HG03039 (cell line): ENCODE results near the gene ZFYVE1.
"Not testable (repeated sequence)": the region's sequence is repeated elsewhere in the genome, so short reads cannot be mapped to it uniquely, and the experiment has no call there.

Source experiments
- ATAC-seq: cut with Tn5 transposase; IDR thresholded peaks from one replicate; pipeline ENCODE4 v1.9.1; 2021; ENCODE audit warnings: mild to moderate bottlenecking, moderate library complexity; ENCODE audit not compliant: unreplicated experiment

ZFYVE1 gene

DNA sequence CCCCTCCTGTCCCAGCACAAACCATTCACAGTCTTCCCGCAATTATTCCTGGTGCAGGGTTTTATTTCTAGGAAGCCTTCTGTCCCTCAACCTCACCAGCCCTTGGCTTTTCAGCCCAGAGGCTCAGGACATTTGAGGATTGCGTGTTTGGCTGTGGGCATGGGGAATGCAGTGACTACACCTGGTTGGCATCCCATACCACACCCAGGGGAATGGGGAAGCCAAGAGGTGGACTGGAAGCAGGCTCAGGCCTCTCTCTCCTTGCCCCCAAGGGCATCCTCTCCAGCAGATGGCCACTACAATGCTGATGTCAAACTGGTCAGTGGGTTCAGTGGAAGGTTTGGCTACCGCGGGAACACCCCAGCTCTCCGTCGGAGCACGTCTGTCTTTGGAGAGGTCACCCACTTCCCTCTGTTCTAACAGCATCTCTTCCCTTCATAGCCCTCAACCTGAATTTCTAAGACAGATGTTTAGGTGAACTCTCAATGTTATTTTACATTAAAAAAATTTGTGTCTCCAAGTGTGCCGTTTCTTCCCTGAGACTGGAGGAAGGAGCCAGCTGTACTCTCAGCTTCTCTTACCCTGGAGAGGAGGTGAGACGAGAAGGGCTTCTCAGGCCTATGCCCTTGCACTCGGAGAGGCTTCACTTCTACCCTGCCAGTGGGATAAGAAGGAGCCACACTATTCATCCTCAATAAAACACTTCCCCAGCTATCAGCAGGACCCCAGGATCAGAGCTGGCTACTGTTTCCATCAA is 65.1 kb downstream of the ZFYVE1 start:
- no peak for ATAC-seq

DNA sequence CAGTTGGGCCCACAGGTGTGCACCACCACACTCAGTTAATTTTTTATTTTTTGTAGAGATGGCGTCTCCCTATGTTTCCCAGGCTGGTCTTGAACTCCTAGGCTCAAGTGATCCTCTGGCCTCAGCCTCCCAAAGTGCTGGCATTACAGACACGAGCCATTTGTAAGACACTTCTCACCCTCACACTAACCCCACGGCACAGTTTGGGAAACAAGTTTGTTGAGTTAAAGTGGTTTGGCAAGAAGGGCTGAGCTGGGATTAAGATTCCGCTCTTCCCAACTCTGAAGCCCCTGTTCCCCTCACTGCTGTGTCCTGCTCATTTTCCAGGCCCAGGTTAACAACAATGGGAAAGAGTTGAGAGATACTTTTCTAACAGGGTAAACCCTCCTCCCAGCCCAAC is 65.9 kb downstream of the ZFYVE1 start:
- ATAC-seq: not testable (repeated sequence)

- no peak for ATAC-seq
These were observed 68.4 kb downstream of the ZFYVE1 start for GRCh38 chr14:72958548-72958947.

DNA sequence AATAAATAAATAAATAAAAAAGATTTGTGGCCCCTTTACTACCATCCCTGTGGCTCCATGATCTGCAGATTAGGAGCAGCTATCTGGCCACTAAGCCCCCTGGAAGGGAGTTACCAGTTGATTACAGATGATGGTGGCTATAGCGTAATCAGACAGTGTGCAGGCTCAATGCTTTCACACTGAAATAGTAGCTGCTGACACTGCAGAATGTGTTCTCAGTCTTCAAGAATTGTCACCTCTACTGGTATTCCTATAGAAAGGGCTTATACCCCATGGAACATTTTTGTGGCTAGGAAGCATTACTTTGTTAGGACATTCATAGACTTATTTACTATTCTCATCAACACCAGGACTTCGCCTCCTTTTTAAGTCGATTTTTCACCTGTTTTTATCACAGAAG is 69.7 kb downstream of the ZFYVE1 start:
- ATAC-seq: no peak

GRCh38 chr14:72956741-72957140 is 70.2 kb downstream of the ZFYVE1 start:
- not testable (repeated sequence) for ATAC-seq

DNA sequence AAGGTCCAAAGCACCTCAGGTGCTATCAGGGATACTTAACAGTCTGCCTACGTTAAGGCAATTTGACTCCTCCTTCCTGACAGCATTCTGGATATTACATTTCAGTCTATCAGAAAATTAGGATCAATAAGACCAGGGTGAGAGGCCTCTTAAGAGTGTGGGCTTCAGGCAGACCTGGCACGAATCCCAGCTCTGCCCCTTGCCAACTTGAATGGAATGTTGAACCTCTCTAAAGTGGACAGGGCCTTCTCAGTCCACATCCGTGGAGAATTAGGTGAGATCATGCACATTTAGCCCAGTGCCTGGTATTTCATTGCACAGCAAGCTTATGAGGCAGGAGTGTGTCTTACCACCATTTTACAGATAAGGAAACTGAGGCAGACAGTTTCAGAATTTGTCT is 74.7 kb downstream of the ZFYVE1 start:
- ATAC-seq: no peak

- no peak for ATAC-seq
These were observed 78.3 kb downstream of the ZFYVE1 start for GRCh38 chr14:72948481-72949138.

DNA sequence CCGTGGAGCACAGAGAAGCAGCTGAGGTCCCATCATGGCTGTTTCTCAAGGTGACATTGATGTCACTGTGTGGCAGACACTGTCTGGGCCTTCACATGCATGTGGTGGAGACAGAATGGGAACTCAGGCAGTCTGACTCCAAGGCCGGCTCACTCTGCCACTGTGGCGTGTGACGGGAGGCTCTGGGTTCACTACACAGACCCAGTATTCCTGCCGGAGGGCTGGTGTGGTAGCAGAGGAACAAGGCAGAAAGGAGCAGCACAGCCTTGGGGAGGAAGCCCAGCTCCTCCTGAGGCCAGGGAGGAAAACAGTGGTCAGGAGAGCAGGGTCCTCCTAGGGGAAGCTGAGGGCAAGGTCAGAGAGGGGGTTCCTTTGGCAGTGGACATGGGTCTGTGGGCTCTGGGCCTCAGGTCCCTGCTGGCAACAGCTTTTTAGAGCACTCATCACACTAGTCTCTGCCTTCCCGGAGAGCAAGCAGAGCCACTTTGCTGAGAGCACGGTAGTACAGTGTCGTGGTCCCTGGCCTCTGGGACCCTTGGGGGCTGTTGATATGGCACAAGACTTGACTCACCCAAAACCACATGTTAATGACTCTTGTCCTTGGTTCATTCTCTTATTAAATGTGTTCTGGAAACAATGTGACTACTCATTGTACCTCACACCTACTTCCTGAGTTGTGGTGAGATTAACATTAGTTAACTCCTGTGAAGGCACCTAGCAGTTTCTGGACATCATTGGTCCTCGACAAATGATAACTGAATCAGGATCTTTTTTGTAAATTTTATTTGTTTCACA is 79.3 kb downstream of the ZFYVE1 start:
- no peak for ATAC-seq

GRCh38 chr14:72946491-72946890 is 80.4 kb downstream of the ZFYVE1 start:
- ATAC-seq: no peak

GRCh38 chr14:72945356-72946027 is 81.4 kb downstream of the ZFYVE1 start:
- no peak for ATAC-seq

DNA sequence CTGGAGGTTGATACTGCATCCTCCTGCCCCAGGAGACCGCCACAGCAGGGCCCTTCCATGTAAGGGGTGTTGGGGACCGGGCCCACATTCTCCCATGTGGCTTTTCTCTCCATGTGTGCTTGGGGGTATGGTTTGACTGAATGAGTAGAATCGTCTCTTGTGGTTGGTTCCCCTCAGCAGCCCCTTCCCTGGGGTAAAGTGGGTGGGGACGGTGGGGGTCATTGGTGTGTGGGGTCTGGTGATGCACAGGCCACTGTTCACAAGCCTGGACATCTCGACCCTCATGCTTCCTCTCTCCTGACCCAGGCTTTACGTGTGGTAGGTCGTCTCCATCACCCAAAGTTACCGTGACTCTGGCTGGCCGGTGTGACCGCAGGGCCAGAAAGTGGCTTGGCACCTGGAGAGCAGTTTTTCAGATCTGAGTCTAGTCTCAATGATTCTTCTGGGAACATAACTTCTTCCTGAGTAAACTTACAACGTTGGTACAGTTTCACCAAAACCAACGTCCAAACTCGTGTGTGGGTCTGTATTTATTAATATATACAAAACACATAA is 83.0 kb downstream of the ZFYVE1 start:
- no peak for ATAC-seq

GRCh38 chr14:72942934-72943333 is 84.0 kb downstream of the ZFYVE1 start:
- ATAC-seq: no peak

- no peak for ATAC-seq
These were observed 85.5 kb downstream of the ZFYVE1 start for GRCh38 chr14:72941286-72941985.

DNA sequence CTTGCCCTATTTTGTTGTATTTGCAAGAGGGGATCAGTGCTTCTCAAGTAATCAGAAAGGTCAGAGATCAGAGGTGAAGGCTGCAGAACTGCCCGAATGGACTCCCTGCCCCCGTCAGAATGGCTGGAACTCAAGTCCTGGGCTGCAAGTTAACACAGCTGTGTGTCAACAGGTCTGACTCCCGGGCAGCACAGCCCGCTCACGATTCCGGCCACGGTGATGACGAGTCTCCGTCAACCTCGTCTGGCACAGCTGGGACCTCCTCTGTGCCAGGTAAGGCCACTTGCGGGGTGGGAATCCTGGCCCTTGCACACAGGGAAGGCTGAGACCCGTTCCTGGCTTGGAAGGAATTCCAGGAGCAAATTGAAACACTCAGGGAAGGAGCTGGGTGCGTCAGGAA is 87.3 kb downstream of the ZFYVE1 start:
- no peak for ATAC-seq

DNA sequence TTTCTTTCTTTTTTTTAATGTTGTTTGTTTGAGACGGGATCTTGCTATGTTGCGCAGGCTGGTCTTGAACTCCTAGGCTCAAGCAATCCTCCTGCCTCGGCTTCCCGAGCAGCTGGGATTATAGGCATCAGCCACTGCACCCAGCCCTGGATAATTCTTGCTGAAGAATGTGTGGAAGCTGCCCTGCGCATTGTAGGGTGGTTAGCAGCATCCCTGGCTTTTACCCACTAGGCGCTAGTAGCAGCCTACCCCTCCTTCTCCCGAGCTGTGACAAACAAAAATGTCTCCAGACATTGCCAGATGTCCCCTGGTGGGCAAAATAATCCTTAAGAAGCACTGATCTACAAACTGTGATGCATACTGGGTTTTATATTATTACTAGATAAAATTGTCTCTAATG is 94.0 kb downstream of the ZFYVE1 start:
- no peak for ATAC-seq

DNA sequence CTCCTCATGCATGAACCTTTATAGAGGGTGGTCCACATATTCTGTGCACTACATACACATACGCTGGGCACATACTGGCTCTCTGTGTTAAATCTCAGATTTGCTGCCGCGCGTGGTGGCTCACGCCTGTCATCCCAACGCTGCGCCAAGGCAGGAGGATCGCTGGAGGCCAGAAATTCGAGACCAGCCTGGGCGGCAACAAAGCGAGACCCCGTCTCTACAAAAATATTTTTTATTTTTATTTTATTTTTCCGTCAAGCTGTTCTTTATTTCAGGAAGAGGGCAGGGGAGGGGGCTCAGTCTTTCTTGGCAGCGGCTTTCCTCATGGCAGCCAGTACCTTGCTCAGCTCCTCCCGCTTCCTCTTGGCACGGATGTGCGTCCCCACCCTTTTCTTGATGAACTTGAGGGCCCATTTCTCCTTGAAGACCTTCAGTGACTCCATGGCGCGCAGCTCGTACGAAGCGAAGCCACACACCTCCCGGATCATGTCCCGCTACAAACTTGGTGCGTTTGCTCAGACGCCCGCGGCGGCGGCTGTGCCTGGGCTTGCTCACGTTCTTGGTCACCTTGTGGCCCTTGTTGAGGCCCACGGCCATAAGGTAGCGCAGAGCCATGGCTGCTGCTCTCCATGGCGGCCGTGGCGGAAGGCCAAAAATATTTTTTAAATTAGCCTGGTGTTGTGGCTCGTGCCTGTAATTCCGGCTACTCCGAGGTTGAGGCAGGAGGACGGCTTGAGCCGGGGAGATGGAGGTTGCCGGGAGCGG is 97.4 kb downstream of the ZFYVE1 start:
- no peak for ATAC-seq

DNA sequence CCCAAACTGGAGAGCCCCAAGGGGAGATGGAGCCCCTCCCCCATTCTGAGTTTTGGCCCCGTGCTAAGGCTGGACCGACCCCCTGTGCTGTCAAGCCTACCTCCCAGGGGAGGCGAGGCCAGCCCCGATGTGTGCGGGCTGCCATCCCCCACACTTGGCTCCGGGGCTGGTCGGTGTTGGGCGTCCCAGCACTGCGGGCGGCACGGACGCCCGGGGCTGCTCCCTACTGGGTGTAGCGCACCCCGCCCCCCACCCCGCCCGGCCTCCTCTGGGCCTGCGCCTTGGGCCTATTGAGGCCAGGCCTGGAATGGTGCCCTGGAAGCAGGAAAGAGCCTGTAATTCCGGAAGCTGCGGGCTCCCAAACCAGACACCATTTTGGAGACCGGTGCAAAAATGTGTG is 98.0 kb downstream of the ZFYVE1 start:
- no peak for ATAC-seq

- ATAC-seq: peak; percentile 96
These were observed 100.4 kb downstream of the ZFYVE1 start, which contains the start of gene DCAF4 for GRCh38 chr14:72926292-72927028. TSS of gene DCAF4 (plus strand) at chr14:72926464. CDS start at chr14:72937979, 11,515 bp downstream.

GRCh38 chr14:72925815-72926291 is 101.1 kb downstream of the ZFYVE1 start:
- no peak for ATAC-seq
